ENCODE data around the gene METRNL.
"Not testable (repeated sequence)": the region's sequence is repeated elsewhere in the genome, so short reads cannot be mapped to it uniquely, and the experiment has no call there.

Gene METRNL

GRCh38 chr17:83125515-83126274 is 46.3 kb downstream of the METRNL start:
- no peak for DNase-seq

- no peak for DNase-seq
Measured at GRCh38 chr17:83126275-83126811, 46.9 kb downstream of the METRNL start.

GRCh38 chr17:83127431-83128160 is 48.2 kb downstream of the METRNL start:
- DNase-seq: no peak

- no peak for DNase-seq
Measured at GRCh38 chr17:83128306-83129240, 49.2 kb downstream of the METRNL start.

DNA sequence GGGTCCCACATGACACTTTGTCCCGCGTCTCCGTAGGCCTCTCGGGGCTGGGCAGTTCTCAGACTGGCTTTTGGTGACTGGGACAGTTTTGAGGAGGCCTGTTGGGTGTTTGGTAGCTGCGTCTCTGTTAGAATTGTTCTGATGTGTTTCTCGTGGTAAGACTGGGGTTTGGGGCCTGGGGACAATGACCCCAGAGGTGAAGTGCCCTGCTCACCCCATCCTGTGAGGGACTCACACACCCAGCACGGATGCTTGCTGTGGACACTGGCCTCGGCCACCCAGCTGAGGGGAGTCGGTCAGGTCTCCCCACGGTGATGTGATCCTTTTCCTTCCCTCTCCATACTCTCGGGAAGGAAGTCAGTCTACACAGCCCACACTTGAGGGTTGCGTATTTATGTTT is 50.3 kb downstream of the METRNL start:
- DNase-seq: no peak

DNA sequence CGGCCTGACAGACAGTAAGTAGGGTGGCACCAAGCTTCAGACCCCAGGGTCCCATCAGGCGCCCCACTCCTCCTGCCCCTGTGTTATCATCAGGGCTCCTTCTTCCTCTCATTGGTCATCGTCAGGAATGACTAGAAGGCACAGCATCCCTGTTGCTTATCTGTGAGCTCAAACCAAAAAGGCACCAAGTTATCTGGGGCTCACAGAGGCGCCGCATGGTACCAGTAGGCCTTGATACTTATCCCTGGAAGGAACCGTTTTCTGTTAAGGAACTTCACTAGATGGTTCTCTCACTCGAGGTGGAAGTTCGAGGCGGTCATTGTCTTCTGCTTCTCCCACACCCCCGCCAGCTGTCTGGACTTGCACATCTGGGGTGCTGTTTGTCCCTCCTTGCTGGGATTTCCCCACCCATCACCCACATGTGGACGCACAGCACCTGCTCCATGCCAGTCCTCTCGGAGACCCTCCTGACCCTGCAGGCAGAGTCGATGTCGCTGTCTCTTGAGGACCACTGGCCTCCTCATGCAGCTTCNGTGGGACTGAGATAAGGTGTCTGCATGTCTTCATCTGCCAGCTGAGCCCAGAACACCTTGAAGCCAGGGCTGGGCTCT is 52.1 kb downstream of the METRNL start:
- DNase-seq: no peak

- no peak for DNase-seq
Measured at GRCh38 chr17:83132251-83133081, 53.1 kb downstream of the METRNL start.

DNA sequence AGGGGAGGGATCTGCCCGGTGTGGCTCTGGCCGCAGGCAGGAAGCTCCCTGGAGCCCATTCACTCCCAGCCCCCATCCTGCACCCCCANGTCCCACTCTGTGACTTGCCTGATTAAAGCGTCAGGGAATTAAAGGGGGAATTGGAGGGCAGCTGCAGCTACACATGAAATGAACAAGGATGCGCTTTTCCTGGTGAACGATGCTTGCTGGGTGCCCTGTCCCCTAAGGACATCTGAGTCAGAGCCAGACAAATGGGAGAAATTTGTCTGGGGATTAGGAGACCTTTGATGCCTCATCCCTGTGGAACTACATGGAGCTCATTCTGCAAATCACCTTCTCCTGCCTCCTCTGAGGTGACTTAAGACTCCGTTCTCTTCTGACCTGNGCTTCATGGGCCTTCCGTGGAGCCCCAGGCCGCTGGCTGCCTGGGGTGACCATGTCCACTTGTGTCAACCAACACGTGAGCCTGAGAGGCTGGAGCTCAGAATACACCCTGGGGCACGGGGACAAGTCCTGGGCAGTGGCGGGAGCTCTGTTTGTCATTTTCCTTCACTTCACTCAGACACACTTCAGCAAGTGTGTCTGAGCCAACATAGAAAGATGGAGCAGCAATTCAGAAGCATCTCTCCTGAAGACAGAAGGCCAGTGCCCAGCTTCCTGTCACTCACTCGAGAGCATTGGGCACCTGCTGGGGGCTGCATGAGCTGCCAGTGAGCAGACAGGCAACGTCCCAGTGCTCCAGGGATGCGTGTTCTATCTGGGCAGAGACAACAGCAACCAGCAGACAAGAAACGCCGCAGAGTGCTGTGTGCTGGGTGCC is 54.1 kb downstream of the METRNL start:
- no peak for DNase-seq

GRCh38 chr17:83134456-83134855 is 55.0 kb downstream of the METRNL start:
- not testable (repeated sequence) for DNase-seq

DNA sequence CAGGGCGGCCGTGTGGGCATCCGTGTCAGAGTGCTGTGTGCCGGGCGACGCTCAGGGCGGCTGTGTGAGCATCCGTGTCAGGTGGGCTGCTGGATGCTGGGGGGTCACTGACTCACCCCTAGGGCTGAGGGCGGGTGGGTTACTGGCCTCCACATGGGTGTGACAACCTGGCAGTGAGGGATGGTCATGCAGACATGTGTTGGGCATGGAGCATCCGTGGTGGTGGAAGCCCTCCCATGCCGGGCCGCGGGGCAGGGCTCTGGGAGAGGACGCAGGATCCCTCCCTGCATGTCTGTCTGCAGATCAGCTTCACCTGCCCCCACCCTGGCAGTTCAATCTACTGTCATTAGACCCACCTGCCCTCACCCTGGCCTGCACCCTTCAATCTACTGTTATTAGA is 56.3 kb downstream of the METRNL start:
- DNase-seq: no peak

GRCh38 chr17:83136156-83136555 is 56.7 kb downstream of the METRNL start:
- DNase-seq: no peak

GRCh38 chr17:83136931-83137330 is 57.5 kb downstream of the METRNL start:
- DNase-seq: no peak

GRCh38 chr17:83137523-83137922 is 58.1 kb downstream of the METRNL start:
- no peak for DNase-seq

- no peak for DNase-seq
Measured at GRCh38 chr17:83138820-83139219, 59.4 kb downstream of the METRNL start.

DNA sequence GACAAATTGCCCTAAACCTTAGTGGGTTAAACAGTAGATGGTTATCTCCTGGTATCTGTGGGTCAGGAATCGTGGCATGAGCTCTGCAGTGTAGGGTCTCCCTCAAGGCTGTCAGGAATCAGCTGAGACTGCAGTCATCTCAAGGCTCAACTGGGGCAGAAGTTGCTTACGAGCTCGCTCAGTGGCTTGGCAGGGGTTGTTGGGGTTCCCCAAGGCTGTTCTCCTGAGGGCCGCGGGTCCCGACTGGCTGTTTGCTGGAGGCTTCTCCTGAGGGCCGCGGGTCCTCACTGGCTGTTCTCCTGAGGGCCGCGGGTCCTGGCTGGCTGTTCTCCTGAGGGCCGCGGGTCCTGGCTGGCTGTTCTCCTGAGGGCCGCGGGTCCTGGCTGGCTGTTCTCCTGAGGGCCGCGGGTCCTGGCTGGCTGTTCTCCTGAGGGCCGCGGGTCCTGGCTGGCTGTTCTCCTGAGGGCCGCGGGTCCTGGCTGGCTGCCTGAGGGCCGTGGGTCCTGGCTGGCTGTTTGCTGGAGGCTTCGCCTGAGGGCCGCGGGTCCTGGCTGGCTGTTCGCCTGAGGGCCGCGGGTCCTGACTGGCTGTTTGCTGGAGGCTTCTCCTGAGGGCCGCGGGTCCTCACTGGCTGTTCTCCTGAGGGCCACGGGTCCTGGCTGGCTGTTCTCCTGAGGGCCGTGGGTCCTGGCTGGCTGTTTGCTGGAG is 60.3 kb downstream of the METRNL start:
- DNase-seq: not testable (repeated sequence)

GRCh38 chr17:83140249-83140566 is 60.8 kb downstream of the METRNL start:
- DNase-seq: not testable (repeated sequence)

DNA sequence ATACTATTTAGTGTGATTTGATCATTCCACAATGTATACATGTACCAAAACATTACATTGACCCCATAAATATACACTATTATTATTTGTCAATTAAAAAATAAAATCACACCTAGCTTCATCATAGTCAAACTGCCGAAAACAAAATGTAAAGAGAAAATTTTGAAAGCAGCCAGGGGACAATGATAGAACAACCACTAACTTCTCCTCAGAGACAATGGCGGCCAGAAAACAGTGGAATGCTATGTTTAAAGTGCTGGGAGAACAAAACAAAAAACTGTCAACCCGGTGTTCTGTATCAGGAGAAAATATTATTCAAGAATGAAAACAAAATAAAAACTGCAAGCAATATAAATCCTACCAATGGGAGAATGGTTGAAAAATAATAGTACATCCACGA is 63.2 kb downstream of the METRNL start:
- DNase-seq: no peak

- DNase-seq: no peak
Measured at GRCh38 chr17:83143817-83144231, 64.4 kb downstream of the METRNL start.

All from CD4-positive, alpha-beta T cell treated with Interleukin-6 for 4 hours (primary cell).